Lower leg skin (tissue), 3 donors: ENCODE measurements around the gene PDCD1.

Source experiments
- CTCF ChIP-seq, 3 donors: fragments of 450-650 bp; IDR thresholded peaks; one replicate each; pipeline ENCODE4 v1.5.1; 2016; ENCODE audit warnings: antibody characterized with exemption in 3 of 3, mild to moderate bottlenecking in 3 of 3, moderate library complexity in 2 of 3
- POLR2A ChIP-seq, 2 donors: fragments of 450-650 bp; IDR thresholded peaks; one replicate each; pipeline ENCODE4 v1.6.1; 2016 to 2017; ENCODE audit warnings: antibody characterized with exemption in 2 of 2, mild to moderate bottlenecking in 1 of 2, moderate library complexity in 1 of 2

DNA sequence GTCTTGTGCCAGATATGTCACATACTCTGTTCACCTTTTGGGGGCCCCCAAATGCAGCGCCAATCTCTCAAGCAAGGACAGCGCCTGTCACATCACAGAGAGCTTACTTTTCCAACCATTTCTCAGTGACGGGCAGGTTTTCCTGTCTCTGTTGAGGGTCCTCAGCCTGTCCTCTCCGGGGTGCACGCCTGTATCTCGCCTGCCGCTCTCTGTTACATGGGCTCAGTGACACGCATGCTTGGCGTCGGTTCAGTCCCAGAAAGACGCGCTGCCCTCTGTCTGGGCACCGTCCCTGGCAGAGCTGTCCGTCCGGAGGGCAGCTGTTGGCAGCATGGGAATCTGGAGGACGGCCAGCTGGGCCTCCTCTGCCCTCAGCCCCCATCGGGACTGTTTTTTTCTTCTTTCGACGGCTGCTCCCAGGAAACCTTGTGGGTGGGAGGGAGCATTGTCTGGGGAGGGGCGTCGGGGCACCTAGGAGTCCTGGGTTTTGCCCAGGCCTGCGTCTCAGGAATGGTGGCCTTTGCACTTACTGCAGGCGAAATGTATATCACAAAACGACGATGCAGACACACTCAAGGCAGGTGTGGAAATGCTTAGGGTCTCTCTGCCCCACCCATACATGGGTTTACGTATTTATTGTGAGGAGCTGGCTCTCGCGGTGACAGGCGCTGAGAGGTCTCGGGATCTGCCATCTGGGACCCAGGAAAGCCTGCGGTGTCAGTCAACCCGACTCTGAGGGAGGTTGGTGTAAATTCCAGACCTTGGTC is 41.7 kb upstream of the PDCD1 start:
- TF ChIP-seq CTCF (IDR thresholded peaks at IDR 0.05) (no peak), POLR2A (IDR thresholded peaks at IDR 0.05) (no peak)
